ENCODE measurements around the gene VWF.

DNA sequence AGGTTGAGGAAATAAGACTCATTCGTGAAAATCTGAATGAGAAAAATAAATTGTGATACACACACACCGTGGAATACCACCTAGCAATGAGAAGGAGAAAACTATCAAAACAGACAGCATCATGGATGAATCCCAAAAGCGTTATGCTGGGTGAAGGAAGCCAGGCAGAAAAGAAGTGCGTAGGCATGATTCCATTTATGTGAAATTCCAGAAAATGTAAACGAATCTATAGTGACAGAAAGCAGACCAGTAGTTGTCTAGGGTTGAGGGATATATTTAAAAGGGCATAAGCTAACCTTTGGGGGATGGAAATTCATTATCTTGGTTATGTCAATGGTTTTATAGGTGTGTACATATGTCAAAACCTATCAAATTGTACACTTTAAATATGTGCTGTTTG is 136.9 kb downstream of the VWF start:
- TF ChIP-seq POLR2A (IDR thresholded peaks at IDR 0.05) (no peak), CTCF (IDR thresholded peaks at IDR 0.05) (no peak), EP300 (IDR thresholded peaks at IDR 0.05) (no peak)

Measured in sigmoid colon (tissue), 4 donors.